ENCODE results near the gene SPATA1. TPM values are rescaled to one million over a fixed set of nuclear protein-coding genes. Genes with fewer than 3 reads are reported as not detected.
A peak's percentile ranks its signal among the peaks of the same experiment; 100 is the strongest.

Gene SPATA1, protein sequence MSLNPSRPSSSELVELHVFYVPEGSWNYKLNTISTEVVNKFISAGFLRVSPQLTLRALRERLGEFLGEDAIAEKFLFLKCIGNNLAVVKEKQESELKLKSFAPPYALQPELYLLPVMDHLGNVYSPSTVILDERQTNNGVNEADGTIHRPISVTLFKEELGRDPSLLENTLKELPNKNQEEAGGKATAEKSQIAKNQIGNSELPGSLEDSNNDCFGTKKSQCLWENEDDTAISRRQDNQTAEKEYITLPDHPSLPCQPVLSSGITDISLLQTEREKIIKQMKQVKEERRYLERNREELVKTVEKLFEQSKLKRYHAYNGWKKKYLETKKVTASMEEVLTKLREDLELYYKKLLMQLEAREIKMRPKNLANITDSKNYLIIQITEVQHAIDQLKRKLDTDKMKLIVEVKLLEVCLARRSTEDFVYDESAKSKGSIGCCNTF
- 1 to 10 TPM; 2.3 to 4.0 (median 3.5) TPM for polyA plus RNA-seq (ENCODE audit: insufficient read depth in 1 of 5, insufficient read length in 5 of 5, low replicate concordance in 1 of 5)
- long read RNA-seq, donor 1, result 0 reads
- long read RNA-seq, donor 2, result 0 reads
- long read RNA-seq, donor 3, result 0 reads
- long read RNA-seq, donor 4, result 0 reads
- long read RNA-seq, donor 5, result 0 reads
- long read RNA-seq, donor 6, result 0 reads
- long read RNA-seq, donor 7, result 0 reads
- long read RNA-seq, donor 8, result 0 reads

DNA sequence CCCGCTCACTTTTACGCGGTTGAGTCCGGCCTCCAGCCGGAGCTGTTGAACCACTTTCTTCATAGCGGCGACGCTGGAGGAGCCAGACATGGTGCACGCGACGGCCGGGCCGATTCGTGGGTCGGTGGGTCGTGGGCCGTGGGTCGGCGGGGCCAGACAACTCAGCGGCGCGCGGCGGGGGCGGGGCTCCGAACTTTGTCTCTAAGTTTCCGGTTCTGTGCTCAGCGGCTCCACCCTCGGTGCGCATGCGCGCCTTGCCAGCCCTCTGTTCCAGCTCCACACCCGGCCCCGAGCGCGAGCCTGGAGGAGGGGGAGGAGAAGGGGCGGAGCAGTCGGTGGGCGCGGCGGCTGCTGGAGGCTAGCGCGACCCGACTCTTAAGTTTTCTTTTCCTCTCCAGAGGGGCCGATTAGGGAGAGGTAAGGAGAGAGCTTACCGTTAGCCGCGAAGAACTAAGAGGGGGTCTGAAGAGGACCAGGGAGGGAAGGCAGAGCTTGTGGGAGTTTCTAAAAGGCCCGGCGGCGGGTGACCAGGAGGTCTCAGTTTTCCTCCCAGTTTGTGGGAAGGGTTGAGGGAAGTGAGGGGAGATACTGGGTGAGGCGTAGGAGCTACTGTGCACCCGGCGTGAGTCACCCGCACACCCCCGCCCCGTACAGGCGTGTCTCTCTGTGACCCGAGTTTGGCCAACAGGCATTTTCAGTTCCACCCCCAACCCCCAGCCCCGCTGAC, at the start of gene SPATA1, which contains the start of gene GNG5:
TSS of gene SPATA1 (plus strand) at position 385 of the 727 bp plus-strand sequence. CDS start 9,974 bp downstream, outside the sequence.
TSS of gene GNG5 (minus strand) at position 580 of the 727 bp plus-strand sequence. CDS start at position 90, 490 bp downstream.
- DNase-seq, result peak; percentile 98

DNA sequence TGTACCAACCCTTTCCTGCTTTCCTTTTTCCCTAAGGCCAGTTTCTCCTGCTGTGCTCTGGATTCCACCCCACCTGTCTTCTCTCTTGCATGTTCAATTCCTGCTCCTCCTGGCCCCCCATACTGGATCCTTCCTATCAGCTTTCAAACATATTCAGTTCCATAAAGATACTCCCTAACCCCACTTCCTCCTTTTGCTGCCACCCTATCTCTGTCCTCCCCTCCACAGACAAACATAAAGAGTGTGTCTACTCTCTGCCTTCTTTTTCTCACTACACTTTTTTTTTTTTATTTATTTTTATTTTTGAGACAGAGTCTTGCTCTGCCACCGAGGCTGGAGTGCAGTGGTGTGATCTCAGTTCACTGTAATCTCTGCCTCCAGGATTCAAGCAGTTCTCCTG, 44.1 kb upstream of the SPATA1 start:
- no peak for DNase-seq

DNA sequence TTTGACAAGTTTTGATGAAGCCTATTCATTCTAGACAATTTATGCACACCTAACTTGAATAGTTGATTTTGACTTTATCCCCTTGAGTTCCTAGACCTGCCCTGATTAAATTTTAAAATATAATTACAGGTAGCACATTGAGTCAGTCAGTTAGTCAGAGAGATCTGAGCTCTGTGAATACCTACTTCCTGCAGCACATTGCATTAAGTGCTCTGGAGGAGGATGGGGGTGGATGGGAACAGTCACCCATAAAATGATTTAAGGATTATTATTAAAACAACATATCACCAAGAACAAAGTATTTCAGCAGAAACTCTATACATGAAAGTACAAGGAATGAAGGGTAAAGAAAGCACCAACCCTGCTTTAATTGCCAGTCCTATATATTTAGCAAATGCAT, 38.9 kb upstream of the SPATA1 start:
- no peak for DNase-seq

DNA sequence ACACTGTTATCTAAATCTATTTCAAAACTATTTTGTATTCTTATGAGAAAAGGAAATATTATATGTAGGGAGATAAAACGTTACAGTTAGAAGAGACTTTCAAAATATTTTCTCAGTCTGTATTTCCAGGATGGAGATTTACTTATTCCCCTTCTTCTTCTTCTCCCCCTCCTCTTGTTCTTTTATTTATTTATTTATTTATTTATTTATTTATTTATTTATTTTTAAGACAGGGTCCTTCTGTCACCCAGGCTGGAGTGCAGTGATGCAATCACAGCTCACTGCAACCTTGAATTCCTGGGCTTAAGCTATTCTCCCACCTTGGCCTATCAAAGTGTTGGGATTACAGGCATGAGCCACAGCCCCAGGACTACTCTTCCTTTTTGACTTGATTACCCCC, 30.0 kb upstream of the SPATA1 start:
- DNase-seq, result no peak

DNA sequence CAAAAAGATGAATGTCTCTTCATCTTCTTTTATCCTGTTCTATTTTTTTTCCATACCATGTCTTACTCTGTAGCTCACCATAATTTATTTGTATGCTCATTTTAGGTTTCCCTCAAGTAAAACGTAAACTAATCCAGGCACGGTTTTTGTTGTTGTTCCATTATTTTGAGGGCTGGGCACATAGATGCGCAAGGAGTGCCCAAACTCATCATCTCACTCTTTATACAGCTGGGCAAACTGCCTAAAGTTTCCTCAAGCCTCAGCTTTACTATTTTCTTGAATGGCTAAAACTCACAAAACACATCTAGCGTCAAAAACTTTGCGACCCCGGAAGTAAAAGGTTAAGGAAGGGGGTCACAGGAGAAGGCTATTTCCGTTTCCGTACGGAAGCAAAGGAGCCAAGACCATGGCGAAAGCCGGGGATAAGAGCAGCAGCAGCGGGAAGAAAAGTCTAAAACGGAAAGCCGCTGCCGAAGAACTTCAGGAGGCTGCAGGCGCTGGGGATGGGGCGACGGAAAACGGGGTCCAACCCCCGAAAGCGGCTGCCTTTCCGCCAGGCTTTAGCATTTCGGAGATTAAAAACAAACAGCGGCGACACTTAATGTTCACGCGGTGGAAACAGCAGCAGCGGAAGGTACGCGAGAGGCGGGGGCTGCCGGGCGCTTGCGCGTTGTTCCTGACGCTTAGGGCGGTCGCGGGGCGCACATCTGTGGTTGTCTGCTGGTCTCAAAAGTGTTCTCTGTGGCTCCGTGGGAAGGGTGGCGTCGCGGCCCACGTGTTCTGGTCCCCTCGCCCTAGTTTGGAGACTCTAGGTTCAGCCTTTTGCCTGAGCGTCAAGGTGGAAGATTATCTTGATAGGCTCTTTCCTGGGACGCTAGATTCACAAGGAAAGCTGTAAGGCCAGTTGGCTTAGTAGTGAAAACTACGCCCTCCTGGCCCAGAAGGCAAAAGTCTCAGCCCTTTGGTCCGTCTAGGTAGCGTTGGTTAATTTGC, 27.0 kb upstream of the SPATA1 start, which contains the start of gene RPF1:
TSS of gene RPF1 (plus strand) at position 391 of the 993 bp plus-strand sequence. CDS start at position 407, 16 bp downstream.
- peak; percentile 78 to 82 for DNase-seq

DNA sequence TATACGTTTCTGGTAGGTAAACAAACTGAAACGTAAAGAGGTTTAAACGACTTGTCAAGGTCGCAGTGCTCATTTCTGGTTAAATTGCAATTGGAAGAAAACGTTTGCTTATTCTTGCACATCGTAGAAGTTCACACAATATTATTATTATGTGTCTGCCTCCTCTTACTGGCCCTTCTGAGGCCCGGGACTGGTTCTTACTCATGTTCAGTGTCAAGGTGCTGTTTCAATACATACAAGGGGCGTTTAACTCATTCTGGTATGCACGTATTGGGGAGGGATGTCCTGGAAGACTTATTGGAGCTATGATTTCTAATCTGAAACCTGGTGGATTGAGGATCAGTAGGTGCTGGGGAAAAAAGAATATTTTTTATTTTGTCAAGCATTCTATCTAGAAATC, 26.2 kb upstream of the SPATA1 start:
- DNase-seq, result no peak

DNA sequence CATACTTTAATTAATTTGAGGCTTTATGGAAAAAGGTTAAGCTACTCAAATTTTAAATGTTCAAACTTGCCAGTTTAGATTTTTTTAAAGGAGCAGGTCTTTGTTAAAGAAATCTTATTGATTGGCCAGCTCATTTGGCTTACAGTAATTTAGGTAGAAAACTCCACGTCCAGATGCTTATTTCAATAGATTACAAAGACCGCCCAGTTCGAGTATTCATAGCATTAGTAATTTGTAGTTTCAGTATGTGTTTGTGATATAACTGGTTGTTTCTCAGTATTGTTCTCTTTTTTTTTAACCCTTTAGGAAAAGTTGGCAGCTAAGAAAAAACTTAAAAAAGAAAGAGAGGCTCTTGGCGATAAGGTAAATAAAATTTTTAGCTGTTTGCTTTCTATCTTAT, 25.5 kb upstream of the SPATA1 start:
- DNase-seq, result no peak

DNA sequence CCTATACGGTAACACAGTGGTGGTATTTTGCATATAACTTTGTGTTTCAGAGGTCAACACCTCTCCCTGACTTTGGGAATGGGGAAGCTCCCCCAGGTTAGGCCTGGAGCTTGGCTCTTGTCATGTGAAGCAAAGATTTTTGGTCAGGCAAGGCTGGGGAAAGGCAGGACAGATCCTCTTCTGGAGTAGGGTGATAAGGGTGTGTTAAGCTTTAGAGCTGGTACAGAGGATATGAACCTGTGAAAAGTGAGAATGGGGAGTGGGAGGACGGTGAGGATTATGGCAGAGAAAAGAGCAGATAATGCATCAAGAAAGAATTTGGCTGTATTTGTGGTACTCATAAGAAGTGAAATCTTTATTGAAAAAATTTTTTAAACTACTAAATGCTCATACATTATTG, 24.9 kb upstream of the SPATA1 start:
- DNase-seq, result no peak

DNA sequence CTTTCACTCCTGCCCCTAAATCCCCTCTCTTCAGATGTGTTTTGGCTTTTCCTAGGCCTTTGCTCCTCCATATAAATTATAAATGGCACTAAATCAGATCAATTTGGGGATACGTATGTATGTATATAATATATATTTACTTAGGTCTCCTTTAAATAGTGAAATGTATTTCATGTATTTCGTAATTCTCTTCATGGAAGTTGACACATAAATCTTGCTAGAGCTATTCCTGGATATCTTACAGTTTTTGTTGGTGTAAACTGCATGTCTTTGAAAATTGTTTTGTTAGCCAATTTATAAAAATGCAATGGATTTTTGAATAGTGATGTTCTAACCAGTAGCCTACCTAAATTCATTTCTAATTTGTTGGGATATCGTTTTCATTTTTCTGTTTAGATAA, 18.1 kb upstream of the SPATA1 start:
- no peak for DNase-seq

DNA sequence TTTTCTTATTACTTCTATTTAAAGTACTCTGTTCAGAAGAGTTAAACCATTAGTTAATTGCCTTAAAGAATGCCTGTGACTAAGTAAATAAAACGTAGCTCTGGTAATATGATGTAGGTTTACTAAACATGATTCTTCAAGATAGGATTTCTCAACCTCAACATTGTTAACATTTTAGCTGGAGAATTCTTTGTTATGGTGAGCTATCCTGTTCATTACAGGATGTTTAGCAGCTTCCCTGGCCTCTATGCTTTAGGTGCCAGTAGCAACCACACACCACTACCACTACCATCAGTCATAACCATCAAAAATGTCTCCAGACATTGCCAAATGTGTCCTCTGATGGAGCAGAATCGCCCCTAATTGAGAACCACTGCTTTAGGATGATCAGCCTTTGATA, 16.4 kb upstream of the SPATA1 start:
- DNase-seq, result no peak

DNA sequence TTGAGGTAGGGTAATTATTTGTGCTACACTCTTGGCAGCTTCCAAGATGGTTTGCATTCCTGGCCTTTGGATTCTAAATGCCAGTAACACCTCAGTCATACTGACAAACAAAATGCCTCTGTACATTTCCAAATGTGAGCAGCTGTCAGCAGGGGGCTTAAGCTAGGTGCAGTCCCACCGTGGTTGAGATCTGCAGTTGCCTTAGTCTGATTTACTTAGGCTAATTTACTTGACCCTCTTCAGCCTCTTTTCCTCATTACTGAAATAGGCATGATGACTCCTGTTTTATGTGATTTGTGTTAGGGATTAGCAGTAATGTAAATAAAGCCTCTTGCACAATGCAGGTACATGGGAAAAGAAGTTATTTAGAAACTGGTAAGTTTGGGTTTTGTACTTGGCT, 13.5 kb upstream of the SPATA1 start:
- no peak for DNase-seq

DNA sequence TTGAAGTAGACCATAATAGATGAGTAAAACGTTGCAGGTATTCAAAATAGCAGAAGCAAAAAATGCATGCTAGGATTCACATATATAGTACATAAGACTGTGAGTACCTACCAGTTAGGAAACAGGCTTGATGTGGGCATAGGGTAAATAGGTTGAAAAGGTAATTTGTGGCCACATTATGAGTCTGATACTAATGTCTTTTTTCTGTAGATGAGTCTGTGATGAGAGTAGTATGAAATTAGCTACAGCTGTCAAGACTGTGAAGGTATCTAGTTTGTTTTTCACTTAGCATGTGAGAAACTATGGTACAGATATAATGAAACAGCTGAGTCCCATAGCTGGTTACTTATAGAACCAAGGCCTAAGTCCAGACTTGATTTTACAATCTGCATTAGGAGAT, 12.4 kb upstream of the SPATA1 start:
- no peak for DNase-seq

DNA sequence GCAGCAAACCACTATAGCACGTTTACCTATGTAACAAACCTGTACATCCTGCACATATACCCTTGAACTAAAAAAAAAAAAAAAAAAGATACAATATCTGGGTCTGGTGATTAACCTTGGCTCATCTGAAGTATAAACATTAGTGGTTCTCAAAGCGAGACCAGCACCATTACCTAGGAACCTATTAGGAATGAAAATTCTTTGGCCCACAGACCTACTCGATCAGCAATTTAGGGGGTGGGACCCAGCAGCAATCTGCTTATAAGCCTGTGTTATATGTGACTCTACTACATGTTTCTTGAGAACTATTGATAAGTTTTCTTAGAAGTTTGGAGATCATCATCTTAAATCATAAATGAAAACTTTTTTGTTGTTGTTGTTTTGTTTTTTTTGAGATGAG, 9.7 kb upstream of the SPATA1 start:
- DNase-seq, result no peak

DNA sequence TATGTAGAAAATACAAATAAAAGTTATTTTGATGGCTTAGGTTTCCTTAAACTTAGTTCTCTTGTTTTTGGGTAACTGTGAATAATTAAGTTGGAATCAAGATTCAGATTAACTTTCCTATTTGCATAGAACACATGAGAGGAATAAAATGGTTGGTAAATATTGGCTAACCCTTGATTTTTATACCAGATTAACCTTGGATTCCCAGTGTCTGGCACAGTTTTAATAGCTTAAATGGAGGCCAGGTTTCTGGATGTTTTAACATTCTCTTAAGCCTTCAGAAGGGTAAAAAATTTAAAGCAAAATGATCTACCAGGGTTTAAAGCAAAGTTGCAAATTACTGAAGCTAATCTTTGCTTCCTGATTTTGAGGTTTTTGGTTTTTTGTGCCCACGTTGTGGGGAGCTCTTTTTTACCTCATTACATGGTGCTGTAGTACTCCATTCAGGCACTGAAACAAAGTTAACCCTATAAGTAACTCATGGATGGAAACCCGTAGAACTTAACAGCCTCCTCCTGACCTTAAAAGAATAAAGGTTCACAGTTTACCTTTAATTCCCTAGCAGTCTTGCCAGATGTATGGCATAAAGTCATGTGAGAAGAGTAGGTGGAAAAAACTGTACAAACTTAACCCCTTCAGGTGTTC, 8.4 kb upstream of the SPATA1 start:
- no peak for DNase-seq

DNA sequence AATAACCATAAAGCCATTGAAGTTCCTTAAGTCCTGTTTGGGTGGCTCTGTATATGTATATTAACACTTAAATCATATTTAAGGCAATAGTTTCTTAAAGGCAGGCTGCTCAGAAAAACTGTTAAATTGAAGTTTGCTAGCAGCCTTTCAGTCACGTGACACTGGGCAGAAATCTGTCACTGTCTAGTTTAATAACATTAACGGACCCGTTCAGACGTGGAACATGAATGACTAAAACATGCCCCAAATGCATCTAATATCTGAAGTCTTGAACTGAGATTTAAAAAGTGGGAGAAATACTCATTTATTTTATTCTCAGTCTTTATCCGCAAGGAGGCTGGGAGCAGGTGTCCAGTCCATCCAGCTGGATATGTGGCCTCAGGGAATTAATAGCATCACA, 3.3 kb upstream of the SPATA1 start:
- no peak for DNase-seq

DNA sequence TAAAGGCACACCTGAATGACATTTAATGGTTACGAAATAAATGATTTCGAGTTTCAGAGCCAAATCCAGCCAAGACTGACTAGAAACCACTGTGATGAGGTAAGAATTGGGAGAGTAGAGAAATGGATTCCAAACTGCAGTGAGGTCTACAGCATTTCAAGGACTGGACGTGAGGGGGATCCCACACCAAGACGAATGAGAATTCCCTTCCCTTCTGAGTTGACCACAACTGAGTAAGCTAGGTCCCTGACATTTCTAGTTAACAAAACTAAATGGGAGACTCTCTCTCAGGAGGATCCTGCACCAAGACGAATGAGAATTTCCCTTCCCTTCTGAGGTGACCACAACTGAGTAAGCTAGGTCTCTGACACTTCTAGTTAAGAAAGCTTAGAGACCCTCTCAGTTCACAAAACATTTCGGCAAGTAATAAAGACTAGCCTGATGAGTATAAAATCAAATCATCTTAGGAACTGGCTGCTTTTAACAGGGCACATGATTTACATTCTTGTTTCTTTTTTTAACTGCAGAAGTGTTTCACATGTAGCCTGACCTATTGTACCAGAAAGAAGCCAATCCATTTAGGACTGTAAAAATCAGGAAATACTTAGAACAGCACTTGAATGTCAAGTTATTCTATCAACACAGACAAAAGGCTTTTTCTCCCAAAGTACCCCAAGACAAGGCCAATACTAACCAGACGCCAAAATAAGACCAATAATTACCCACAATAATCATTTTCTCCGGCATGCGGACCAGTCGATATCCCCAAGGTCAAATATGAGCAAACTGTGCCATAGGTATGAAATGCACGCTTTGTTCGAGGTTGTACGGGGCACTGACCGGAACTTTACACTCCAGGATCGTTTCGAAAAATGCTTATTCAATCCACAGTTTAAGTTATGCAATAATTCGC, 1.4 kb upstream of the SPATA1 start:
- peak in 1 of 2 donors; percentile 16 for DNase-seq

DNA sequence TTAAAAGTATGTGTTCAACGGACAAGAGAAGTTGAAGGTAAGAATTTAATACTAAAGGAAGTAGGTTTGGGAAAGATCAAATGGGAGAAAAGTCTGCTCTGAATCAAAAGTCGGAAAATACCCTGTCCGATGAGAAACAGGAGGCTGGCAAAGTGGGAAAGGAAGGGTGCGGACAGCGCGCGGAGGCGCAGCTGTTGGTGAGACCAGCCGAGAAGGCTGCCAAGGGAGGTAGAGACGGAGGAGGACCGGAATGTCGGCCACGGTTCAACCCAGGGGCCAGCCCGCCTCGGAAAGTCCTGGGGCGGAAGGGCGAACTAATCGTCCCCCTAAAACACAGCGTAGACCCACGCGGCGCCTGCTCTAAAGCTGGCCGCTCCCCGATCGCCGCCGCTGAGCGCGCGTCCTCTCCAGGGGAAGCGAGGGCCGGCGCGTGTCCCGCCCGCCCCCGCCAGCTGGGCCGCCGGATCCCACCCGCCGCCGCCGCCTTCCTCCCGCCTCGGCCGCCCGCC, 639 bp upstream of the SPATA1 start:
- no peak for DNase-seq

DNA sequence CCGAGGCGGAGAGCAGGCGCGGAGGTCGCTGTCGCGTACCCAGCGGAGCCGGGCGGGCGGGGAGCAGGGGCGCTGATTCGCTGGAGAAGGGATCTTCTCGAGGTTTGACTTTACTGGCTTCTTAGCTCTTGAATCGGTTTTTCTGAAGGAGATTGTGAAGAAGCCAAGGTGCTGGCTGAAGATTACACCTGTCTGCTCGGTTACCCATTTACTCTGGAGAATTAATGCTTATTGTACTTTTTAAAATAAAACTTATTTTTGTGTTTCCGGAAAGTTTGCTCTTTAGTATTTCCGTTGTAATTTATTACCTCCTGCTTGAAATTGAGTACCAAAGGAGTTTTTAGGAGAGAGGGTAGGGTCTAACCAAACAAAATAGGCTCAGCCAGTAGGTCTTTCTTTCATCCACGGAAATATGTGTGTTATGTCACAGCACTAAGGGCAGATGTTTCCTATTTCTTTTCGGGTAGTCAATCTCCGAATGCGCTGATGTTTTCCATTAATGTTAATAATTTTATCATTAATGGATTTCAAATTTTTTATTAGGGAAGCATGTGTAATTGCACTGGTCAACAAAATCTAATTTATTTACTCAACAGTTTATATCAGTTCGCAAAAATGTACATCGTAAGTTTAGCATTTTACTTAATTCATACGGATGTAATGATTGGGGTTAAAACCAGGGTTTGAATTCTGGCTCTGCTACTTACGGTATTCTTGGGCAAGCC, 705 bp downstream of the SPATA1 start:
- peak in 1 of 2 donors; percentile 8 for DNase-seq
